HepG2 (cell line): Measurements from ENCODE around the gene EDC3. TPM values are rescaled to one million over a fixed set of nuclear protein-coding genes. Genes with fewer than 3 reads are reported as not detected.

Source experiments
- DMAP1 ChIP-seq: IDR thresholded peaks from 2 replicates; pipeline ENCODE4 v1.6.1; 2016
- ELF1 ChIP-seq: sonication (generic); formaldehyde crosslinking; IDR thresholded peaks from 2 replicates; pipeline ENCODE4 v1.4.0; 2020; ENCODE audit warnings: missing genetic modification reagents
- ELF3 ChIP-seq: IDR thresholded peaks from 2 replicates; pipeline ENCODE4 v1.6.1; 2016; ENCODE audit warnings: missing genetic modification reagents, missing compliant biosample characterization
- HMG20A ChIP-seq: IDR thresholded peaks from 2 replicates; pipeline ENCODE4 v1.6.1; 2016; ENCODE audit warnings: borderline replicate concordance
- KLF12 ChIP-seq: sonication (generic); formaldehyde crosslinking; IDR thresholded peaks from 2 replicates; pipeline ENCODE4 v1.4.0; 2020; ENCODE audit warnings: missing genetic modification reagents, borderline replicate concordance
- MAFK ChIP-seq, 2 experiments: IDR thresholded peaks in 1 of 2; conservative IDR thresholded peaks in 1 of 2; 2 replicates each; pipeline ENCODE4 v1.6.1; 2011; ENCODE audit warnings: improper control_type of control experiment in 2 of 2, low read length in 2 of 2
- MAZ ChIP-seq, 2 experiments: sonication (generic) in 1 of 2; formaldehyde crosslinking in 1 of 2; IDR thresholded peaks; 2 replicates each; pipeline versions ENCODE4 v1.5.0 to v1.6.1; 2012 to 2020; ENCODE audit warnings: low read depth in 2 of 2, mild to moderate bottlenecking in 2 of 2, borderline replicate concordance in 1 of 2, improper control_type of control experiment in 1 of 2, low read length in 1 of 2, missing genetic modification reagents in 1 of 2, moderate library complexity in 1 of 2
- MTERF4 ChIP-seq: sonication (generic); formaldehyde crosslinking; IDR thresholded peaks from 2 replicates; pipeline ENCODE4 v1.8.0; 2023; ENCODE audit warnings: mild to moderate bottlenecking, missing genetic modification reagents
- MYC ChIP-seq: sonication (generic); formaldehyde crosslinking; IDR thresholded peaks from 2 replicates; pipeline ENCODE4 v1.9.0; 2021; ENCODE audit warnings: missing genetic modification reagents, borderline replicate concordance
- NFYB ChIP-seq: sonication (generic); formaldehyde crosslinking; IDR thresholded peaks from 2 replicates; pipeline ENCODE4 v1.4.0; 2020; ENCODE audit warnings: missing genetic modification reagents
- REXO4 ChIP-seq: sonication (generic); formaldehyde crosslinking; IDR thresholded peaks from 2 replicates; pipeline ENCODE4 v1.8.0; 2022; ENCODE audit warnings: missing genetic modification reagents, mild to moderate bottlenecking, borderline replicate concordance
- SMAD9 ChIP-seq: sonication (generic); formaldehyde crosslinking; IDR thresholded peaks from 2 replicates; pipeline ENCODE4 v1.5.1; 2020; ENCODE audit warnings: mild to moderate bottlenecking, missing genetic modification reagents
- SNAPC2 ChIP-seq: sonication (generic); formaldehyde crosslinking; IDR thresholded peaks from 2 replicates; pipeline ENCODE4 v1.8.1; 2022; ENCODE audit warnings: mild to moderate bottlenecking, missing genetic modification reagents
- SP5 ChIP-seq: IDR thresholded peaks from 2 replicates; pipeline ENCODE4 v1.6.1; 2016; ENCODE audit warnings: low read depth, borderline replicate concordance
- TCF7 ChIP-seq: sonication (generic); IDR thresholded peaks from 2 replicates; pipeline ENCODE4 v1.6.1; 2016; ENCODE audit warnings: antibody characterized with exemption, low read depth
- TGIF2 ChIP-seq: IDR thresholded peaks from 2 replicates; pipeline ENCODE4 v1.6.1; 2016; ENCODE audit warnings: control low read depth, missing compliant biosample characterization
- USF2 ChIP-seq, 2 experiments: sonication (generic) in 1 of 2; formaldehyde crosslinking in 1 of 2; IDR thresholded peaks; 2 replicates each; pipeline versions ENCODE4 v1.5.1 to v1.6.1; 2011 to 2020; ENCODE audit warnings: borderline replicate concordance in 1 of 2, low read depth in 1 of 2, low read length in 1 of 2, mild to moderate bottlenecking in 1 of 2, missing genetic modification reagents in 1 of 2, moderate library complexity in 1 of 2
- WIZ ChIP-seq: sonication (generic); formaldehyde crosslinking; IDR thresholded peaks from 2 replicates; pipeline ENCODE4 v1.5.1; 2020; ENCODE audit warnings: mild to moderate bottlenecking, missing genetic modification reagents
- ZBTB34 ChIP-seq: sonication (generic); formaldehyde crosslinking; IDR thresholded peaks from 2 replicates; pipeline ENCODE4 v1.8.0; 2022; ENCODE audit warnings: mild to moderate bottlenecking, missing genetic modification reagents
- ZFP36 ChIP-seq: fragments of 150-350 bp; IDR thresholded peaks from 2 replicates; pipeline ENCODE4 v1.6.1; 2018; ENCODE audit warnings: borderline replicate concordance, low read length, low read depth; ENCODE audit not compliant: partially characterized antibody
- ZKSCAN1 ChIP-seq: fragments of 150-350 bp; IDR thresholded peaks from 2 replicates; pipeline ENCODE4 v1.6.1; 2014; ENCODE audit warnings: low read length
- ZNF24 ChIP-seq: fragments of 450-650 bp; IDR thresholded peaks from 2 replicates; pipeline ENCODE4 v1.6.1; 2017; ENCODE audit warnings: antibody characterized with exemption, mild to moderate bottlenecking
- ZNF292 ChIP-seq: sonication (generic); formaldehyde crosslinking; IDR thresholded peaks from 2 replicates; pipeline ENCODE4 v1.8.1; 2022; ENCODE audit warnings: mild to moderate bottlenecking, low read depth, missing genetic modification reagents, borderline replicate concordance
- ZNF350 ChIP-seq: sonication (generic); formaldehyde crosslinking; IDR thresholded peaks from 2 replicates; pipeline ENCODE4 v1.4.0; 2020; ENCODE audit warnings: mild to moderate bottlenecking, low read depth, missing genetic modification reagents, borderline replicate concordance
- ZNF451 ChIP-seq: sonication (generic); formaldehyde crosslinking; IDR thresholded peaks from 2 replicates; pipeline ENCODE4 v1.5.0; 2020; ENCODE audit warnings: mild to moderate bottlenecking, missing genetic modification reagents
- ZNF547 ChIP-seq: sonication (generic); formaldehyde crosslinking; IDR thresholded peaks from 2 replicates; pipeline ENCODE4 v1.5.1; 2020; ENCODE audit warnings: mild to moderate bottlenecking, missing genetic modification reagents
- ZNF564 ChIP-seq: sonication (generic); formaldehyde crosslinking; IDR thresholded peaks from 2 replicates; pipeline ENCODE4 v1.8.1; 2023; ENCODE audit warnings: mild to moderate bottlenecking, missing genetic modification reagents
- polyA plus RNA-seq, 8 experiments: library from polyadenylated mRNA; depleted of rRNA in 3 of 8; stranded (reverse) in 7 of 8; unstranded in 1 of 8; fragments of >200 nt; fragmentation: Illumina TruSeq in 4 of 8; extraction: Trizol in 4 of 8; gene quantifications; 2 replicates each; pipeline versions ENCODE4 v1.2.1 to v1.2.3, GENCODE V29; 2011 to 2016; ENCODE audit warnings: low read depth in 4 of 8, missing spikeins in 1 of 8, mixed read lengths in 1 of 8; ENCODE audit not compliant: insufficient read depth in 1 of 8
- total RNA-seq, 5 experiments: library from RNA; depleted of rRNA; stranded (reverse); fragments of >200 nt; fragmentation: Illumina TruSeq; extraction: Trizol; gene quantifications; 2 replicates each; pipeline ENCODE4 v1.2.3, GENCODE V29; 2016; ENCODE audit warnings: low read depth in 1 of 5

EDC3 gene
- total and polyA plus RNA-seq, 2 of the 13 experiments (the other 11 are each of a cell fraction or from before 2014, with no cell fraction given): 17.4 to 32.0 TPM

GRCh38 chr15:74614744-74615507 is 80.9 kb downstream of the EDC3 start (continued):
- no peak for TF ChIP-seq MTERF4 (CRISPR knock-in tag)
- peak; percentile 44; the same call in 1 of the 2 replicates for TF ChIP-seq MAZ (IDR thresholded peaks at IDR 0.05; ENCODE audit: borderline replicate concordance, low read depth, low read length)
- TF ChIP-seq MAZ (CRISPR knock-in tag; IDR thresholded peaks at IDR 0.05; ENCODE audit: low read depth): no peak
- TF ChIP-seq KLF12 (CRISPR knock-in tag): no peak
- TF ChIP-seq DMAP1: no peak
- TF ChIP-seq ZNF564 (CRISPR knock-in tag): no peak
- 0 out of 2 replicates have a peak, but pooled peaks have one; percentile 4 for TF ChIP-seq ZNF350 (CRISPR knock-in tag)
- no peak for TF ChIP-seq TCF7
- TF ChIP-seq SMAD9 (CRISPR knock-in tag): no peak
- 0 out of 2 replicates have a peak, but pooled peaks have one; percentile 38 for TF ChIP-seq ELF3
- TF ChIP-seq ZBTB34: no peak
- 0 out of 2 replicates have a peak, but pooled peaks have one; percentile 46 for TF ChIP-seq ZNF292 (CRISPR knock-in tag)
- no peak for TF ChIP-seq ZFP36
- no peak for TF ChIP-seq NFYB (CRISPR knock-in tag)
- TF ChIP-seq MYC (CRISPR knock-in tag): no peak
- TF ChIP-seq HMG20A (CRISPR knock-in tag): no peak
- TF ChIP-seq ZNF451 (CRISPR knock-in tag): no peak; the same call in 1 of the 2 replicates
- no peak for TF ChIP-seq REXO4 (CRISPR knock-in tag)
- no peak for TF ChIP-seq TGIF2 (CRISPR knock-in tag)
- TF ChIP-seq SNAPC2: no peak
- no peak for TF ChIP-seq MAFK (conservative IDR thresholded peaks at IDR 0.05 in 1 of 2, IDR thresholded peaks at IDR 0.05 in 1 of 2; ENCODE audit: low read length in 2 of 2)
- TF ChIP-seq ZNF547 (CRISPR knock-in tag): no peak
- no peak for TF ChIP-seq ELF1
- no peak for TF ChIP-seq ZNF24
- peak; percentile 82 for TF ChIP-seq SP5 (CRISPR knock-in tag)
- no peak for TF ChIP-seq USF2 (IDR thresholded peaks at IDR 0.05; ENCODE audit: low read depth, low read length)
- no peak for TF ChIP-seq USF2 (CRISPR knock-in tag; IDR thresholded peaks at IDR 0.05; ENCODE audit: borderline replicate concordance)
- no peak; the same call in 1 of the 2 replicates for TF ChIP-seq WIZ (CRISPR knock-in tag)
- no peak for TF ChIP-seq ZKSCAN1
